Measurements from ENCODE around the gene ALLC.

ALLC gene

DNA sequence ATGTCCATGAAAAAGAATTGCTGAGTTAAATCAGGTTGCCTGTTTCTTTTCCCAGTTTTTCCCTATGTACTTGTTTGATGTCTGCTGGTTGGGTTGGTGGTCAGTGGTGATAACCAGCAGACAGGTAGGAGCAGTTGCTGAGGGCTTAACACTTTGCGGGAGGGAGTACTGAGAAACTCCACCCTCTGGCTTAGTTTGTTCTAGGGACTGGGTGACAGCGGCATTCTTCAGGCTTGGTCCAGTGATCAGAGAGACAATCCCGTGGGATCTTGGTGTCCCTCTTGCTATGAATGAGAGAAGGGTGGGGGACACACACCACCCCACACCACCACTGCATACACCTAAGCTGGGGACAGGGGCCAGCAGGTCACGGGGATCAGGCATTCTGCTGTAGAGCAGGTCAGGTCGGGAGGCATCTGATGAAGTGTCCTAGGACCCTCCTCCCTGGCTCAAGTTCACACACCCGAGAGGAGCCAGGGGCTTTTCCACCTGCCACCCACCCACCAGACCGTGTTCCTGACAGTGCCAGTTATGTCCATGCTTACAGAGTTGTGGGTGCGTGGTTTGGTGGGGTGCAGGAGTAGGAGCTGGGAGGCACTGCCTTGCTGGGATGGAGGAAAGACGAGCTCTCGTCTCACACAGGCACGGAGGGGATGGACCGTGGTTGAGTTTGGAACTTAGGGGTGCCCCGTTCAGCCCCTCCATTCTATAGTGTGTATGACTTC, 21.3 kb upstream of the ALLC start:
- intact Hi-C loops (cut with DNase I) = no loop called here
- peak in 12 of 42 donors; percentile 1 to 26 (median 8) for DNase-seq

- intact Hi-C loops (cut with DNase I) = no loop called here
- DNase-seq = peak in 7 of 42 donors; percentile 1 to 9 (median 2)
These were observed 20.7 kb upstream of the ALLC start for GRCh38 chr2:3637311-3637675.

GRCh38 chr2:3637692-3638455, 20.1 kb upstream of the ALLC start:
- intact Hi-C loops (cut with DNase I) = no loop called here
- DNase-seq = peak in 11 of 42 donors; percentile 3 to 32 (median 11)

GRCh38 chr2:3638456-3638810, 19.6 kb upstream of the ALLC start:
- intact Hi-C loops (cut with DNase I) = no loop called here
- DNase-seq = peak in 3 of 42 donors; percentile 6 to 16 (median 6)

GRCh38 chr2:3639015-3639630, 18.9 kb upstream of the ALLC start:
- DNase-seq = peak in 6 of 42 donors; percentile 3 to 32 (median 4)
- intact Hi-C loops (cut with DNase I) = no loop called here

DNA sequence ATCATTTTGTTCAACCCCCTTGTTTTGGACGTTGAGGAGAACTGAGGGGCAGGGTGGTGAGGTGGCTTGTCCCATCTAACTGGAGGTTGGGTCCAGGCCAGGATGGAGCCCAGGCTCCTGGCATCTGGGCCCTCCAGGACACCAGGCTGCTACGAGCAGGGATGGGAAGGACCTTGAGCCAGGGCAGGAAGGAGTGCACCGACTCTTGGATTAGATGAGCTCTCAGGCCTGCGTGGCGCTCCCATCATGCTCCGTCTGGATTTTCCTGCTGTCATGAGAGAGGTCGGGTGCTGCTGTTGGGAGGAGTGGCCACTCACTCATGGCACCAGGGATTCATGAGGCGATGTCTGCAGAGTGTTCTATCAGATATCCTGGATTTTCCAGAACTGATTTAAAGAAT, 18.3 kb upstream of the ALLC start:
- intact Hi-C loops (cut with DNase I) = no loop called here
- peak in 9 of 42 donors; percentile 4 to 30 (median 9) for DNase-seq

DNA sequence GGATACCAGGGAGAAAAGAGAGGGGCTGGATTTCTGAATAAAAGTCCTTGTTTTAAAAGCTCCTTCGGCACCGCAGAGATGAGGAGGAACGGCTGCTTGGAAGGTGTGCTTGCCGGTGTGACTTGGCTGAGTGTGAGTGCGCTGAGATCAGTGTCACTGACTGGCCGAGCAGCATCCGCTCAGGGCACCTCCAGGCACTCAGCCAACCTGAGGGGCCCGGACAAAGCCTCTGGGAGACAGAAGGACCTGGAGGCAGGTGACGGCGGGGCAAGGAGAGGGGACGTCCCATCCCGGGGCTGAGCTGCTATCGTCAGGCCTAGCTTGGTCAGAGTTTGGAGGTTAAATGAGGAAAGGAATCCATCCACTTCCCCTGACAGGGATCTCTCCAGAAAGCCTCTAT, 16.8 kb upstream of the ALLC start:
- DNase-seq = peak in 9 of 42 donors; percentile 3 to 18 (median 11)
- intact Hi-C loops (cut with DNase I) = no loop called here

DNA sequence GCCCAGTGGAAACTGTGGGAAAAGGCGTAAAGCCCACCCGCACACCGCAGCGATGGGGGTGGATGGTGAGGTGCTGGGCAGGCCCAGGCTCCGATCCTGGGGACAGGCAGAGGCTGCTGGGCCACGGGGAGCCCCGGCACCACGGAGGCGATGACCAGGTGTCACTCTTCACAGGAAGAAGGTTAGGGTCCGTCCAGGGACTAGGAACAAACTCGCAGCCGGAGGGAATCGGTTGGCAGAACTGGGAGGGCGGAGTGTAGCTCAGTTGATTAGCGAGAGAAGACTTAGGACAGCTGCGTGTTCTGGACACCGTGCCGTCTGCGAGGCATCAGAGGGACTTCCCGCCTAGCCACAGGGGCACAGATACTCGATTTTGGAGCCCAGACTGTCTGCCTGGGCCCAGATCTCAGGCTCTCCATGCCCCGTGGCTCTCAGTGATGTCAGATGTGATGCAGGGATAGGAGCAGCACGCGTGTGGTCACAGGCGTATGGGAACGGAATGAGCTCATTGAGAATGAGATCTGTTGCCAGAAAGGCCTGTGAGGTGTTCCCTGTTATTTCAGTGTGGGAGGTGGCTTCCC, 16.1 kb upstream of the ALLC start:
- peak in 13 of 42 donors; percentile 1 to 34 (median 8) for DNase-seq
- intact Hi-C loops (cut with DNase I) = no loop called here

DNA sequence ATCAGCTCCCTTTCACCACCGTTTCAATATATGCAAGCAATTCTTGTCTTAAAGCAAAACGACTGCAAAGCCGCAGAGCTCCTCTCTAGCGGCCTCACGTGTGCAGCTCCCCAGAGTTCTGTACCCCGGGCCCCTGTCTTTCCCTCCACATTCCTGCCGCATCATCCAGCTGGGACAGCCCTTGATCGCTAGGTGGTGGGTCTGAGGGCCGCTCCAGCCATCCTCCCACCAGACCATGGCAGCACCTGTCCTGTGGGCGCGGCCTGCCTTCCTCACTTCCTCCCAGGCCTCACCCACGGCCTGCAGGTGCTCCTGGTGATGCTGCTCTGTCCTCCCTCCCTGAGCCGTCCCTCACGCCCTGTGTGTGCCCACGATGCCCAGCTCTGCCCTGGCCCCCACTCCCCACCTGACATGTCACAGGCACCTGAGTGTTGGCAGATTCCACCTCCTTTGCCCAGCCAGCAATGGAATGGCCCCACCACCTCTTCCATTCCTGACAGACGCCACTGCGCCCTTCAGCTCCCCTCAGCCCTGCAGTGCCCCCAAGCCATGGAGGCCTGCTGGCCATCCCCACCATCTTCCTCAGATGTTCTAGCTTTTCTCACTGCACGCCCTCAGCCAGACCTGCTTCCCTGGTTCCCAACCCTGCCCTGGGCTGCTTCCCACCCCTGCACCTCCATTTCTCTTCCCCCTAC, 15.3 kb upstream of the ALLC start:
- peak in 13 of 42 donors; percentile 1 to 39 (median 7) for DNase-seq
- intact Hi-C loops (cut with DNase I) = no loop called here

DNA sequence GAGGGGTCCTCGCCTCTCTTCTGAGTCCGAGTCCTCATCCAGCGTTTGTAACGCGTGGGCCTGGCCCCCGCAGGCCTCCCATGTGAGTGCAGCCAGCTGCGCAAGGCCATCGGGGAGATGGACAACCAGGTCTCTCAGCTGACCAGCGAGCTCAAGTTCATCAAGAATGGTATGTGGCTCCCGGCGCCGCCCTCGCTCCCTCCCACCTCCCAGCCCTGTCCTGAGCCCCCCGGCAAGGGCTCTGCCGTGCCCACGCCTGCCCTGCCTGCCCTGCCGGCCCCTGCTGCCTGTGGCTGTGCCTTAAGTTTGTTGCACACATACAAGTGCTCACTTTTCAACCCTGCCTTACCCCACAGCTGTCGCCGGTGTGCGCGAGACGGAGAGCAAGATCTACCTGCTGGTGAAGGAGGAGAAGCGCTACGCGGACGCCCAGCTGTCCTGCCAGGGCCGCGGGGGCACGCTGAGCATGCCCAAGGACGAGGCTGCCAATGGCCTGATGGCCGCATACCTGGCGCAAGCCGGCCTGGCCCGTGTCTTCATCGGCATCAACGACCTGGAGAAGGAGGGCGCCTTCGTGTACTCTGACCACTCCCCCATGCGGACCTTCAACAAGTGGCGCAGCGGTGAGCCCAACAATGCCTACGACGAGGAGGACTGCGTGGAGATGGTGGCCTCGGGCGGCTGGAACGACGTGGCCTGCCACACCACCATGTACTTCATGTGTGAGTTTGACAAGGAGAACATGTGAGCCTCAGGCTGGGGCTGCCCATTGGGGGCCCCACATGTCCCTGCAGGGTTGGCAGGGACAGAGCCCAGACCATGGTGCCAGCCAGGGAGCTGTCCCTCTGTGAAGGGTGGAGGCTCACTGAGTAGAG, 14.4 kb upstream of the ALLC start:
- intact Hi-C loops (cut with DNase I) = no loop called here
- peak in 14 of 42 donors; percentile 2 to 34 (median 9) for DNase-seq

GRCh38 chr2:3644246-3644525, 13.8 kb upstream of the ALLC start:
- DNase-seq = no peak
- intact Hi-C loops (cut with DNase I) = no loop called here

DNA sequence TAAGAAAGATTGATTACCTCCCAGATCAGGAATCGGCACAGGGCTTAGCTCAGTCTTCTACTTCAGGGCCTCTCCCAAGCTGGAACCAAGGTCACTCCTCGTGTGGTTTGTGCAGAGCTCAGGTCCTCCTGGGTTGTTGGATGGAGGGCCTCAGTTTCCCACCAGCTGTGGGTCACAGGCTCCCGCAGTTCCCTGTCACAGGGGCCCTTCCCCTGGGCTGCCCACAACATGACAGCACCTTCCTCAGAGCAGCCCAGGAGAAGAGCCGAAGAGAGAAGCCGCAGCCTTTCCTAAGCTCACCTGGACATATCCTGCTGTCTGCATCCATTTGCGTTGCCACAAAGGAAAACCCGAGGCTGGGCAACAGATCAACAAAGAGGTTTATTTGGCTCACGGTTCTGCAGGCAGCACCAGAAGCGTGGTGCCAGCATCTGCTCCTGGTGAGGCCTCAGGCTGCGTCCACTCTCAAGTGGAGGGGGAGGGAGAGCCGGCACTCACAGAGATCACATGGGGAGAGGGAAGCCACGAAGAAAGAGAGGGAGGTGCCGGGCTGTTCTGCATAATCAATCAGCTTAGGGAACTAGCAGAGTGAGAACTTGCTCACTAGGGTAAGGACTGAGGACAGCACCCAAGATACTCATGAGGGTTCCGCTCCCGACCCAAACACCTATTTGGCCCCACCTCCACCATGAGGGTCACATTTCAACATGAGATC, 13.0 kb upstream of the ALLC start:
- intact Hi-C loops (cut with DNase I) = no loop called here
- peak in 8 of 42 donors; percentile 1 to 14 (median 5) for DNase-seq

DNA sequence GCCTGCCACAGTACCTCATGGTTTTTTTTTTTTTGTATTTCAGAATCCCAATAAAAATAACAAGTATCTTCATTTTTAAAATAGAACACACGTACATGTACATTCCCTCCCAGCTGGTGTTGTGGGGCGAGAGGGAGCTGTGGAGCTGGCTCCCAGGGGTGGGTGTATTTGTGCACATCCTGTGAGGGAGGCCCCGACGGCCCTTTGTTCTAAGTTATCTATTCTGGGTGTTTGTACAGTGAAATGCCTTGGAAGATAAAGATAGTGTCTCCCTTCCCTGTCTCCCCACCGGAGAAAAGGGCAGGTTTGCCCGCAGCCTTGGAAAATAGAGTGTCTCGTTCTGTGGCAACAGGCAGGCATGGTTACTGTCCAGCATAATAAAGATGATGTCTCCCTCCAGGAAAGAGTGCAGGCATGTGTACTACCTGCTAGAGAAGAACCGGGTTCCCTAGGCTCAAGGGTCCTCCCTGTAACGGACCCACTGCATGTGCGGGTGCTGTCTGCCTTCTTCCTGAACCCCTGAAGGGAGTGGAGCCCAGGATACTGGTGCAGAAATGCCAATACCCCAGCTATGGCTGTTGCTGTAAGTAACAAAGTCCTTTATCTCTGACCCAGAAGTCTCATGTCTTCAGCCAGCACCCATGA, 12.1 kb upstream of the ALLC start:
- DNase-seq = peak in 5 of 42 donors; percentile 1 to 16 (median 8)
- intact Hi-C loops (cut with DNase I) = no loop called here

GRCh38 chr2:3646446-3646845, 11.6 kb upstream of the ALLC start:
- intact Hi-C loops (cut with DNase I) = no loop called here
- peak in 1 of 42 donors; percentile 0 for DNase-seq

DNA sequence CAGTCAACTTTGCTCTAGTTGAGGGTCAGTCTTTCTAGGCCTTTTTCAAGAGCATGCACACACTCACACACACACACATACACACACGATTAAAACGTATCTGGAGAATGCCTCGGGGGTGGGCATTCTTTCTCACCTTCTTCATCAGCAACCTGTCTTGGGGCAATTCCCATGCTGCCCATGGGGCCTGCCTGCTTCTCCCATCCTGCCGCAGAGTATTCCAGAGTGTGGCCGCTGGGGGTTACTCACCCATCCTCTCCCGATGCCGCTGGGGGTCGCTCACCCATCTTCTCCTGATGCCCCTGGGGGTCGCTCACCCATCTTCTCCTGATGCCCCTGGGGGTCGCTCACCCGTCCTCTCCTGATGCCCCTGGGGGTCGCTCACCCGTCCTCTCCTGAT, 10.8 kb upstream of the ALLC start:
- no peak for DNase-seq
- intact Hi-C loops (cut with DNase I) = no loop called here

- DNase-seq = no peak
- intact Hi-C loops (cut with DNase I) = no loop called here
These were observed 10.0 kb upstream of the ALLC start for GRCh38 chr2:3647831-3648651.
